Liver (tissue), 9 donors: Measurements from ENCODE around the gene RHBDD3. TPM values are rescaled to one million over a fixed set of nuclear protein-coding genes. Genes with fewer than 3 reads are reported as not detected.

Source experiments
- DNase-seq: peaks from one replicate; pipeline ENCODE4 v3.0.0-alpha.2; 2017; ENCODE audit warnings: low spot score
- H3K27ac ChIP-seq, 2 donors: one replicate each; pipeline ENCODE4 v1.7.0; 2013; ENCODE audit warnings: inconsistent platforms in 2 of 2, low read length in 2 of 2, control low read depth in 1 of 2, low read depth in 1 of 2, mild to moderate bottlenecking in 1 of 2
- H3K27me3 ChIP-seq, 4 donors: one replicate each; pipeline versions ENCODE4 v1.6.1 to v1.7.0; 2013; ENCODE audit warnings: low read length in 3 of 4, inconsistent platforms in 1 of 4, mild to moderate bottlenecking in 1 of 4, moderate library complexity in 1 of 4; ENCODE audit not compliant: control insufficient read depth in 4 of 4, insufficient read depth in 4 of 4
- H3K36me3 ChIP-seq, 4 donors: one replicate each; pipeline versions ENCODE4 v1.6.1 to v1.7.0; 2013; ENCODE audit warnings: low read length in 3 of 4, mild to moderate bottlenecking in 3 of 4, low read depth in 1 of 4, moderate library complexity in 1 of 4; ENCODE audit not compliant: control insufficient read depth in 4 of 4, insufficient read depth in 3 of 4
- H3K4me1 ChIP-seq, 4 donors: one replicate each; pipeline versions ENCODE4 v1.6.1 to v1.7.0; 2013; ENCODE audit warnings: low read length in 3 of 4, mild to moderate bottlenecking in 3 of 4, moderate library complexity in 1 of 4; ENCODE audit not compliant: control insufficient read depth in 4 of 4, insufficient read depth in 4 of 4
- H3K4me3 ChIP-seq, 3 donors: one replicate each; pipeline versions ENCODE4 v1.6.1 to v1.7.0; 2013; ENCODE audit warnings: low read length in 3 of 3, control low read depth in 1 of 3, low read depth in 1 of 3, mild to moderate bottlenecking in 1 of 3
- H3K9ac ChIP-seq, 2 donors: one replicate each; pipeline ENCODE4 v1.7.0; 2013; ENCODE audit warnings: low read length in 2 of 2, mild to moderate bottlenecking in 2 of 2, moderate library complexity in 2 of 2, control low read depth in 1 of 2, low read depth in 1 of 2
- H3K9me3 ChIP-seq, 4 donors: one replicate each; pipeline versions ENCODE4 v1.6.1 to v1.7.0; 2013; ENCODE audit warnings: low read length in 3 of 4; ENCODE audit not compliant: control insufficient read depth in 4 of 4
- ATF3 ChIP-seq: IDR thresholded peaks from 2 replicates; pipeline ENCODE4 v1.6.1; 2016; ENCODE audit warnings: antibody characterized with exemption
- CTCF ChIP-seq: fragments of 150-350 bp; IDR thresholded peaks from 2 replicates; pipeline ENCODE4 v1.5.1; 2017; ENCODE audit warnings: improper control_type of control experiment, low read depth, low read length; ENCODE audit not compliant: missing input control
- EGR1 ChIP-seq, 2 donors: IDR thresholded peaks; 2 replicates each; pipeline ENCODE4 v1.6.1; 2016 to 2018; ENCODE audit warnings: antibody characterized with exemption in 2 of 2, low read depth in 2 of 2
- HNF4A ChIP-seq, 2 donors: conservative IDR thresholded peaks; 2 replicates each; pipeline ENCODE4 v1.6.1; 2016; ENCODE audit warnings: antibody characterized with exemption in 2 of 2, mild to moderate bottlenecking in 2 of 2
- HNF4G ChIP-seq: IDR thresholded peaks from 2 replicates; pipeline ENCODE4 v1.6.1; 2016; ENCODE audit warnings: antibody characterized with exemption
- JUND ChIP-seq, 2 donors: IDR thresholded peaks; 2 replicates each; pipeline ENCODE4 v1.6.1; 2016; ENCODE audit warnings: antibody characterized with exemption in 2 of 2
- NR2F2 ChIP-seq: IDR thresholded peaks from 2 replicates; pipeline ENCODE4 v1.6.1; 2016; ENCODE audit warnings: antibody characterized with exemption
- RAD21 ChIP-seq, 2 donors: IDR thresholded peaks; 2 replicates each; pipeline ENCODE4 v1.6.1; 2016; ENCODE audit warnings: antibody characterized with exemption in 2 of 2, mild to moderate bottlenecking in 2 of 2
- RXRA ChIP-seq, 2 donors: IDR thresholded peaks; 2 replicates each; pipeline ENCODE4 v1.6.1; 2017 to 2018; ENCODE audit warnings: antibody characterized with exemption in 2 of 2, mild to moderate bottlenecking in 1 of 2
- SP1 ChIP-seq: IDR thresholded peaks from 2 replicates; pipeline ENCODE4 v1.6.1; 2018; ENCODE audit warnings: antibody characterized with exemption, mild to moderate bottlenecking
- TAF1 ChIP-seq: conservative IDR thresholded peaks from 2 replicates; pipeline ENCODE4 v1.6.1; 2016; ENCODE audit warnings: antibody characterized with exemption, mild to moderate bottlenecking
- YY1 ChIP-seq: IDR thresholded peaks from 2 replicates; pipeline ENCODE4 v1.6.1; 2016; ENCODE audit warnings: antibody characterized with exemption, mild to moderate bottlenecking
- WGBS: extraction: QIAGEN DNeasy Blood & Tissue Kit; methylation state at CpG from one replicate; pipeline ENCODE4 v1.1.7; 2013; 5-methylcytosine and 5-hydroxymethylcytosine counted together
- polyA plus RNA-seq, 2 donors: library from polyadenylated mRNA; stranded (reverse) in 1 of 2; unstranded in 1 of 2; fragments of 200-250 nt in 1 of 2; fragments of >200 nt in 1 of 2; fragmentation: Nextera tagmentation in 1 of 2; extraction: Ambion mirVana in 1 of 2; gene quantifications; one replicate each; pipeline versions ENCODE4 v1.2.1 to v1.2.3, GENCODE V29; 2013 to 2015
- total RNA-seq, 2 donors: library from RNA; depleted of rRNA; stranded (reverse); fragments of >200 nt; gene quantifications; one replicate each; pipeline ENCODE4 v1.2.3, GENCODE V29; 2014
- TF ChIP-seq, protein P1 (sequence below): IDR thresholded peaks from 2 replicates; pipeline ENCODE4 v1.6.1; 2016; ENCODE audit warnings: antibody characterized with exemption, mild to moderate bottlenecking
- TF ChIP-seq, protein P2 (sequence below): IDR thresholded peaks from 2 replicates; pipeline ENCODE4 v1.6.1; 2016; ENCODE audit warnings: antibody characterized with exemption
- donor health status: healthy.
- donor health status: healthy.
- donor health status: healthy.
- donor health status: healthy.
- donor health status: healthy.

The RHBDD3 gene
- total and polyA plus RNA-seq, 4 donors, result 14.3 to 26.5 (median 18.3) TPM

GRCh38 chr22:29315286-29316140 lies 47.7 kb upstream of the RHBDD3 start, which contains the start of gene RASL10A:
RASL10A (minus strand) TSS chr22:29315697; CDS start chr22:29315246, 451 bp downstream.
- WGBS, result 6% methylated on average over 103 of the region's 103 CpGs
- peaks cover 0 to 4% (median 0%) of the 10 kb centered on the region in 4 donors for H3K27me3 ChIP-seq
- DNase-seq, result no peak
- H3K9ac ChIP-seq, result no peak within 1 kb of the TSS
- H3K9me3 ChIP-seq, result no peaks in the 10 kb centered on the region
- H3K4me3 ChIP-seq, result peak within 1 kb of the TSS in 1 of 3 donors; percentile 33
- no peak within 1 kb of the TSS for H3K27ac ChIP-seq
- H3K36me3 ChIP-seq, result no peaks in the 10 kb centered on the region
- peaks cover 5 to 29% (median 16%) of the 10 kb centered on the region in 4 donors for H3K4me1 ChIP-seq
- TF ChIP-seq HNF4A (conservative IDR thresholded peaks at IDR 0.05), result no peak
- TF ChIP-seq CTCF, result no peak
- TF ChIP-seq EGR1 (IDR thresholded peaks at IDR 0.05; ENCODE audit: low read depth in 2 of 2), result no peak
- no peak for TF ChIP-seq RXRA (IDR thresholded peaks at IDR 0.05)
- no peak for TF ChIP-seq YY1
- no peak for TF ChIP-seq ATF3
- TF ChIP-seq, protein P1, sequence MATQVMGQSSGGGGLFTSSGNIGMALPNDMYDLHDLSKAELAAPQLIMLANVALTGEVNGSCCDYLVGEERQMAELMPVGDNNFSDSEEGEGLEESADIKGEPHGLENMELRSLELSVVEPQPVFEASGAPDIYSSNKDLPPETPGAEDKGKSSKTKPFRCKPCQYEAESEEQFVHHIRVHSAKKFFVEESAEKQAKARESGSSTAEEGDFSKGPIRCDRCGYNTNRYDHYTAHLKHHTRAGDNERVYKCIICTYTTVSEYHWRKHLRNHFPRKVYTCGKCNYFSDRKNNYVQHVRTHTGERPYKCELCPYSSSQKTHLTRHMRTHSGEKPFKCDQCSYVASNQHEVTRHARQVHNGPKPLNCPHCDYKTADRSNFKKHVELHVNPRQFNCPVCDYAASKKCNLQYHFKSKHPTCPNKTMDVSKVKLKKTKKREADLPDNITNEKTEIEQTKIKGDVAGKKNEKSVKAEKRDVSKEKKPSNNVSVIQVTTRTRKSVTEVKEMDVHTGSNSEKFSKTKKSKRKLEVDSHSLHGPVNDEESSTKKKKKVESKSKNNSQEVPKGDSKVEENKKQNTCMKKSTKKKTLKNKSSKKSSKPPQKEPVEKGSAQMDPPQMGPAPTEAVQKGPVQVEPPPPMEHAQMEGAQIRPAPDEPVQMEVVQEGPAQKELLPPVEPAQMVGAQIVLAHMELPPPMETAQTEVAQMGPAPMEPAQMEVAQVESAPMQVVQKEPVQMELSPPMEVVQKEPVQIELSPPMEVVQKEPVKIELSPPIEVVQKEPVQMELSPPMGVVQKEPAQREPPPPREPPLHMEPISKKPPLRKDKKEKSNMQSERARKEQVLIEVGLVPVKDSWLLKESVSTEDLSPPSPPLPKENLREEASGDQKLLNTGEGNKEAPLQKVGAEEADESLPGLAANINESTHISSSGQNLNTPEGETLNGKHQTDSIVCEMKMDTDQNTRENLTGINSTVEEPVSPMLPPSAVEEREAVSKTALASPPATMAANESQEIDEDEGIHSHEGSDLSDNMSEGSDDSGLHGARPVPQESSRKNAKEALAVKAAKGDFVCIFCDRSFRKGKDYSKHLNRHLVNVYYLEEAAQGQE, result no peak
- TF ChIP-seq TAF1, result no peak
- no peak for TF ChIP-seq NR2F2
- TF ChIP-seq SP1, result no peak
- no peak for TF ChIP-seq RAD21 (IDR thresholded peaks at IDR 0.05)
- no peak for TF ChIP-seq JUND (IDR thresholded peaks at IDR 0.05)
- no peak for TF ChIP-seq HNF4G
- TF ChIP-seq, protein P2, sequence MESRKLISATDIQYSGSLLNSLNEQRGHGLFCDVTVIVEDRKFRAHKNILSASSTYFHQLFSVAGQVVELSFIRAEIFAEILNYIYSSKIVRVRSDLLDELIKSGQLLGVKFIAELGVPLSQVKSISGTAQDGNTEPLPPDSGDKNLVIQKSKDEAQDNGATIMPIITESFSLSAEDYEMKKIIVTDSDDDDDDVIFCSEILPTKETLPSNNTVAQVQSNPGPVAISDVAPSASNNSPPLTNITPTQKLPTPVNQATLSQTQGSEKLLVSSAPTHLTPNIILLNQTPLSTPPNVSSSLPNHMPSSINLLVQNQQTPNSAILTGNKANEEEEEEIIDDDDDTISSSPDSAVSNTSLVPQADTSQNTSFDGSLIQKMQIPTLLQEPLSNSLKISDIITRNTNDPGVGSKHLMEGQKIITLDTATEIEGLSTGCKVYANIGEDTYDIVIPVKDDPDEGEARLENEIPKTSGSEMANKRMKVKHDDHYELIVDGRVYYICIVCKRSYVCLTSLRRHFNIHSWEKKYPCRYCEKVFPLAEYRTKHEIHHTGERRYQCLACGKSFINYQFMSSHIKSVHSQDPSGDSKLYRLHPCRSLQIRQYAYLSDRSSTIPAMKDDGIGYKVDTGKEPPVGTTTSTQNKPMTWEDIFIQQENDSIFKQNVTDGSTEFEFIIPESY, result no peak
